Epithelial cell of prostate (primary cell): Measurements from ENCODE around the gene ATXN1.
"Not testable (repeated sequence)": the region's sequence is repeated elsewhere in the genome, so short reads cannot be mapped to it uniquely, and the experiment has no call there.

Experiments used
- DNase-seq: peaks from one replicate; pipeline ENCODE4 v3.0.0-alpha.2; 2011; ENCODE audit warnings: low read depth, low spot score
- H3K27ac ChIP-seq: fragments of 450-650 bp; 2 replicates; pipeline ENCODE4 v1.5.1; 2017; ENCODE audit warnings: mild to moderate bottlenecking

Gene ATXN1

GRCh38 chr6:16559071-16559470 lies 202.2 kb downstream of the ATXN1 start:
- DNase-seq, result no peak
- no peak overlapping the region for H3K27ac ChIP-seq

DNA sequence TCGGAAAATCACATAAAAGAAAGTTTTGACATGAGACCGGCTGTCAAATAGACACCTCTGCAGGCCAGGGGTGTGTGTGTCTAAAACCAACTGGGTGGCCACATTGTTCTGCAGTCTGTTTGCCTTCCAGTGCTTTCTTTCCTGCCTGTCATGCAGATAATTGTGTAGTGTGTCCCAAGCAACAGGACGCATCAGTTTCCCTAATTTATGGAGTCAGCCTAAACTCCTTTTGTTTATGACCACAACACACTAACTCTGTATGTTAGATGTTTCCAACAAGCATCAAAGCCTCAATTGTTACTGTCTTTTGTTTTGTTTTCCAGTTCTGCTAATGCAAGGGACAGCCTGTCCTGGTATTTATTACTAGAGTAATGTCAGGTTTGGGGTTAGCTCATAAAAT lies 205.7 kb downstream of the ATXN1 start:
- H3K27ac ChIP-seq, result no peak overlapping the region
- no peak for DNase-seq

DNA sequence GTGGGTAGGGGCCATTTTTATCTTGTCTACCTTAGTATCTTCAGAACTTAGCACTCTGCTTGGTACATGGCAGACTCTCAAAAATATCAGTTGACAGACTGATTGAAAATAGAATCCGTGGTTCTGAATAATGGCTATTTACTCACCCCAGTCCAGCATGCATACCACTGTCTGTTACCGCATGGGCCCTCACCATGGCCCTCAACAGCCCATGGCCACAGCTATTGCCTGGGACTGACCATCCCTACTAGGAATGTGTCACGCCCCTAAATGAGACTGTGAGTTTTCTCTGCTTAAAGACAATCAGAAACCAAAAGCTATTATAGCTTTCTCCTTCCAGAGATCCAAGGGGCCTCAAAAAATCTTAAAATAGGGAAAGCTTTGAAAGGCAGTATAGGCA lies 207.7 kb downstream of the ATXN1 start:
- H3K27ac ChIP-seq, result no peak overlapping the region
- no peak for DNase-seq

DNA sequence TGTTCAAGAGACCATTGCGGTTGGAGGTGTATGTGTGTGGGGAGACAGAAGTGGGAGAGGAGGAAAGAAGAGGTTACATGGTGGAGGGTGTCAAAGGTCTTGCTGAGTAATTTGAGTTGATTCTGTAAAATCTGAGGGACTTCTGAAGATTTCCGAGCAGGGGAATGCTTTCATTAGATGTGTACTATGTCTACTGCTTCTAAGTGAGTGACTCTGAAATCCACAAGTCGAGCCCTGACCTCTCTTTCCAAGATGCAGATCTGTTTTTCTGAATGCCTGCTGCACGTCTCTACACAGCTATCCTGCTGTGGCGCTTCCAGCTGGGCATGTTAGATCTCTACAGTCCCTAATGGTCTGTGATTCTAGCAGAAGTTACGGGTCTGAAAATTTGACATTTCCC lies 209.8 kb downstream of the ATXN1 start:
- H3K27ac ChIP-seq, result no peak overlapping the region
- no peak for DNase-seq

- H3K27ac ChIP-seq, result no peak overlapping the region
- DNase-seq, result no peak
Measured at GRCh38 chr6:16548121-16548520, 213.1 kb downstream of the ATXN1 start.

GRCh38 chr6:16547587-16547986 lies 213.7 kb downstream of the ATXN1 start:
- DNase-seq, result no peak

GRCh38 chr6:16546861-16547260 lies 214.4 kb downstream of the ATXN1 start:
- H3K27ac ChIP-seq, result no peak overlapping the region
- no peak for DNase-seq

More at GRCh38 chr6:16547587-16547986, 213.7 kb downstream of the ATXN1 start:
- no peak overlapping the region for H3K27ac ChIP-seq

GRCh38 chr6:16545382-16545781 lies 215.9 kb downstream of the ATXN1 start:
- no peak overlapping the region for H3K27ac ChIP-seq
- DNase-seq, result no peak

DNA sequence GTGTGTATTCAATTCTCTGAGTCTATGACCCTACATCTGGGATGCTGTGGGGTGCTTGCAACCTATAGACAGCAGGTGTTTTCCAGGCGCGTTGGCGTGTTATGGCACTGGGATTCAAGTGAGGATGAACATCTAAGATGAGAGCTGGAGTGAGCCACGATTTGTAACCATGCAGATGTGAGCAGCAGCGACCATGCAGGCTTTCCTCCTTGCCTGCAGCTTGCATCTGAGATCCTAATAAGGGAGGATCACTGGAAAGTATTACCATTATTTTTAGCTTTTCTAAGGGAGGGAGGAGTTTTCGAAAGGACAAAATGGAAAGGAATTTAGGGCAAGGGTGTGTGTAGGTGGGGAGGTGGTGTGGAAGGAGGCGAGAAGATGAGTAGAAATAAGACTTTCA lies 216.7 kb downstream of the ATXN1 start:
- no peak overlapping the region for H3K27ac ChIP-seq
- no peak for DNase-seq

DNA sequence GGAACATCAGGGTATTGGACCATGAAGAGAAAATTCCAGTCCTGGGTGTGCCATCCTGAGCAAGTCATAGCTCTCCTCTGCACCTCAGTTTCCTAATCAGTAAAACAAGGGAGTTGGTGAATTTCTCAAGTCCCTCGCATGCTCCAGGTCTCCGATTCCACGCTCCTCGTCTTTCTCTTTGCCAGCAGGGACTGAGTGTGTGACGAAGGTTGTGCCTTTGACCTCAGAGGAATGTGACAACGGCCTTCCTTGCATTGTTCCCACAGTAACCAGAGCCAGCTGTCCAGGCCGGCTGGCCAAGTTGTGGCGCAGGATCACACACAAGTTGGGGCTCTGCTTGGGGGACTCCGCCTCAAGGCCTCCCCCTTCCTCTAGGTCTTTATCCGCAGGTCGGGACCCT lies 217.3 kb downstream of the ATXN1 start:
- no peak overlapping the region for H3K27ac ChIP-seq
- DNase-seq, result no peak

GRCh38 chr6:16543521-16543920 lies 217.7 kb downstream of the ATXN1 start:
- no peak for DNase-seq
- H3K27ac ChIP-seq, result no peak overlapping the region

DNA sequence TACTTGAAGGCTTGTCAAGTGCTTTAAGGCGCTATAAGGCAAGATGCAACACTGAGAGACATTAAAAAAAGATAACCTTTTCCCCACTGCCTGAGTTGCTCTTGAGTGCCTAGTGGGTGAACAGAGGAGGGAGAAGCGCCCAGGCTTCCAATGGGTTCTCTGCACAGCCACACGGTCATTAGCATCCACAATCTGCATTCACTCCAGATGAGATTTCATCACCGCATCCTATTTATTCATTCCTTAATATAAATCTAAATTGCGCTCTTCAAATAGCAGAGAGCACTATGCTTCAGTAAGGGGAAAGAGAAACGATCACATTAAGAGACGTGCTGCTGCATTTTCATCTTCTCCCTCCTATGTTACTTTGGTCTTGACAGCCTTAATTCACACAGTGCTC lies 219.2 kb downstream of the ATXN1 start:
- no peak overlapping the region for H3K27ac ChIP-seq
- DNase-seq, result no peak

DNA sequence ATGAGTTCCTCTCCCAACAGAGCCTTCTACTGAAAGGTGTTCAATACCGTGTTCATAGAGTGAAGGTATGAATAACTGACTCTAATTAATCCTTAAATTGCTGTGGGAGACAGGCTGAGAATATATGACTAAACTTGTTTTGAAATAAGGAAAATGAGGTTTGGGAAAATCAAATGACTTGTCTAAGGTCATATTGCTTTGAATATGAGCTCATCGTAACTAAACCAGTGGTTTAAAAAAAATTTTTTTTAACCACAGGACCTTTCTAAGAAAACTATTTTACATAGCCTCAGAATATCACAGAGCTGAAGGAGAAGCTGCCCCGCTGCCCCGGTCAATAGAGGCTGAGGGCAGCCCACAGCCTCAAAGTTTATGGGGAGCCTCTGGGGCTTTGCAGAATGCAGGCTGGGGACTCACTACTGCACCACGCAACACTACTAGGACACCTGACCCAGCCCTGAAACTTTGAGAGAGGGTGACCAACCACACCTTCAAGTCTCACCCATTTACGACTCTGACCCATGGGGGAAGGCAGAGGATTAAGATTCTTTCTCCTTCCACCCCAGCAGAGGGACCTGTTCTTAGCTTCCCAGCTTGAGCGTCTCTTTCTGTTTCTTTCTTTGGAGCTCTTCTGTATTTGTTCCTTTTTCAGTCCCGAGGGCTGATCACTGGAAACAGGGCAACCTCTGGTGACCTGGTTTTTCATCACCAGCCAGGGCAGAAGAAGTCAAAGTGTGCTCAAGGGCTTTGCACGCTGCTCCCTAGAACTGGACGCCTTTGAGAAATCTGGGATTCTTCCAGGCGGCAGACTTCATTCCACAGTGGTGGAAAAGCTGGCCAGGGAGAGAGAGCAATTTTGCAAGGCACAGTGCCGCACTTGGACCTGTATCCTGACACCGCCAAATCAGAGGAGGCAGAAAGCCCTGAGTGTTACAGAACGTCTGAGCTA lies 220.2 kb downstream of the ATXN1 start:
- no peak overlapping the region for H3K27ac ChIP-seq

DNA sequence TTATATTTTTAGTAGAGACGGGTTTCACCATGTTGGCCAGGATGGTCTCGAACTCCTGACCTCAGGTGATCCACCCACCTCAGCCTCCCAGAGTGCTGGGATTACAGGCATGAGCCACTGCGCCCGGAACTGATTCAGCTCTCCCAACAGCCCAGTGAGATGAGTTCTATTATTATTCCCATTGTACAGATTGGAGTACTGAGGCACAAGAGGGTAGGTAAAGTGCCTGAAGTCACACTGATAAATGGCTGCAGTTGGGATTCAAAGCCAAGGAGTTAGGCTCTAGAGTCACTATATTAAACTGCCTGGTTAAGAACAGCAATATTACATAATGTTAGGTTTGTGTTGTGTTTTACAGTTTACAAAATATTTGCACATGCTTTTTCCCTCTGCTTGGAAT lies 220.9 kb downstream of the ATXN1 start:
- DNase-seq, H3K27ac ChIP-seq: not testable (repeated sequence)

More for the DNA sequence above, 220.2 kb downstream of the ATXN1 start:
- no peak for DNase-seq

DNA sequence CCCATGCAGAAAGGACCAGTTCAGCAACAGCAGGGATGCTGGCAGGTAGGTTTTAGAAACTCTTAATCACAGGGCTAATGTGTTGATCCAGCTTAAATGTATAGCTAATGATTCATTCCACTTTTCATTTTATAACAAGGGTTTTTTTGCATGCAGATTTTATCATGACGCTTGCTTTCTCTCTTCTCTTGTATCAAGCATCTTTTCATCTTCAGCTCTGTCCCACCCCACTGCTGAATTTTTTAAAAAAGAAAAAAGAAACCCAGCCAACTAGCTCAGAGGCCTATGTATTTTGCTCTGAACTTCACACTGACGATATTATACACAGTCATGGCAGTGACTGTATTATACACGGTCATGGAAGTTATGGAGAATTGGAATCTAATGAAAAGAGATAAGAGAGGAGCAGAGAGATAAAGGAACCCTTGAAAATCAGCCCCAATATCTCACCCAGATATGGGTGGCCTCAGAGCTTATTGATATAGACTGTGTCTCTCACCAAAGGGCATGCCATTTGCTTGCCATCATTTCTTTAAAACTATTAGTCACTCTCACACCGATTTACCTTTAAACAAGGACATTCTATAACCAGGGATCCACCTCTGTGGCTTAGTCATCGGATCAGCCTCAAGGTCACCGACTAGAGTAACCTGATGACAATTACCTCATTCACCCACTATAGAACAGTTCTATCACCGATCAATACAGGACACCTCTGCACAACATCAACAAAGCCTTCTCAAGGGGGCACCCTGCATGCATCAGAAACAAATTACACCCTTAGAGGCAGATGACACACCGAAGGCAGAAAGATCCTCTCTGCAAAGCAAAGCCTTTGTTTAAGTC lies 222.0 kb downstream of the ATXN1 start:
- no peak for DNase-seq
- no peak overlapping the region for H3K27ac ChIP-seq

GRCh38 chr6:16535564-16535963 lies 225.7 kb downstream of the ATXN1 start:
- no peak for DNase-seq
- H3K27ac ChIP-seq, result no peak overlapping the region

- DNase-seq, result no peak
- H3K27ac ChIP-seq, result no peak overlapping the region
Measured at GRCh38 chr6:16533721-16534136, 227.5 kb downstream of the ATXN1 start.

DNA sequence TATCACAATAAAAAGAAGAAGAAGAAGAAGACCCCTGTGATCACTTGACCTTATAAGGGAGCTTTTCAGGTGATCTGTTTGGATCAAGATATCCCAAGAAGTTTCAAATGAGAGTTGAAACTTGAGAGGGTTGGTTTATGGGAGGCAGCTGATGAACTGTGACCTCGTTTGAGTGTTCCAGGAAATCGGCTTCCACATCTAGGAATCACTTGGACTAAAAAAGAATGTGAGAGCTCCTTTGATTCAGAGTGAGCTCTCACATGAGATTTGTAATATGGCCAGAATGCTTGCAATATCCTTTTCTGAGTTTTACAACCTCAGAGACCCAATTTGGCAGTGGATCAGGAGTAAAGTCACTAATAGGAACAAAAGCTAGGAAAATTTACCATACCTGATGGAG lies 228.1 kb downstream of the ATXN1 start:
- DNase-seq, result no peak
- no peak overlapping the region for H3K27ac ChIP-seq

- no peak for DNase-seq
- H3K27ac ChIP-seq, result no peak overlapping the region
Measured at GRCh38 chr6:16527691-16528090, 233.6 kb downstream of the ATXN1 start.

GRCh38 chr6:16524380-16524707 lies 236.9 kb downstream of the ATXN1 start:
- no peak for DNase-seq
- H3K27ac ChIP-seq, result no peak overlapping the region
